GM13976 (cell line): ENCODE results near the gene CDC42BPA.

Experiments used
- DNase-seq: peaks from one replicate; pipeline ENCODE4 v3.0.0; 2012; ENCODE audit warnings: low spot score
- CTCF ChIP-seq: IDR thresholded peaks from 2 replicates; pipeline ENCODE4 v1.5.1; 2012; ENCODE audit warnings: borderline replicate concordance, mild to moderate bottlenecking; ENCODE audit not compliant: insufficient read depth; ENCODE audit errors: extremely low read depth, missing control alignments, control extremely low read depth
- in situ Hi-C: fragments of 300-500 bp; cut with MboI; formaldehyde crosslinking; loops from one replicate; pipeline ENCODE4 v1.12.0; 2022; ENCODE audit warnings: low sequenced_read_pairs, mixed read lengths, inconsistent platforms; ENCODE audit not compliant: unreplicated experiment

The CDC42BPA gene

GRCh38 chr1:227082999-227083746 lies 235.1 kb downstream of the CDC42BPA start:
- no peak for TF ChIP-seq CTCF
- in situ Hi-C loops = no loop called here
- DNase-seq = no peak

GRCh38 chr1:227077783-227078182 lies 240.5 kb downstream of the CDC42BPA start:
- no peak for DNase-seq
- in situ Hi-C loops = no loop called here
- TF ChIP-seq CTCF = no peak

GRCh38 chr1:227073786-227074185 lies 244.5 kb downstream of the CDC42BPA start:
- DNase-seq = no peak
- no peak for TF ChIP-seq CTCF
- in situ Hi-C loops = no loop called here

GRCh38 chr1:227072991-227073390 lies 245.3 kb downstream of the CDC42BPA start:
- in situ Hi-C loops = no loop called here
- no peak for TF ChIP-seq CTCF
- DNase-seq = peak; percentile 10

- in situ Hi-C loops = no loop called here
- no peak for DNase-seq
- TF ChIP-seq CTCF = no peak
These were observed 246.3 kb downstream of the CDC42BPA start for GRCh38 chr1:227071895-227072587.

GRCh38 chr1:227070638-227071285 lies 247.5 kb downstream of the CDC42BPA start:
- DNase-seq = no peak
- in situ Hi-C loops = no loop called here
- TF ChIP-seq CTCF = no peak
